IMR-90 (cell line): ENCODE results near the gene CEMP1. TPM values are rescaled to one million over a fixed set of nuclear protein-coding genes. Genes with fewer than 3 reads are reported as not detected.
A peak's percentile ranks its signal among the peaks of the same experiment; 100 is the strongest.

Experiments
- ATAC-seq: fragments of 200-7000 bp; cut with Tn5 transposase; 2 replicates; pipeline ENCODE4 v1.9.1; 2020; ENCODE audit warnings: low read depth, mild to moderate bottlenecking, moderate library complexity
- BruUV-seq: library from RNA; stranded (reverse); fragments of 400-500 nt; replicated peaks from 2 replicates; lab custom pipeline; 2021; lab: Mats Ljungman, UMichigan
- CTCF ChIA-PET: fragments of 300-600 bp; formaldehyde crosslinking; extraction: SDS; loops from one replicate; lab custom pipeline; 2021; ENCODE audit warnings: antibody characterized with exemption; lab: Yijun Ruan, JAX
- POLR2A ChIA-PET: fragments of 300-600 bp; sonication (Branson Sonifier 250); formaldehyde crosslinking; loops from one replicate; lab custom pipeline; 2022; ENCODE audit warnings: antibody characterized with exemption; ENCODE audit not compliant: unreplicated experiment; lab: Charles Lee
- DNase-seq: peaks from one replicate; pipeline ENCODE4 v3.0.0; 2013
- H2AFZ ChIP-seq: replicated peaks from 2 replicates; pipeline ENCODE3; 2013; ENCODE audit warnings: low read length, mild to moderate bottlenecking; ENCODE audit not compliant: poor library complexity
- H2AK5ac ChIP-seq: 2 replicates; pipeline ENCODE4 v1.6.1; 2013; ENCODE audit warnings: low read depth, low read length, inconsistent platforms
- H2AK9ac ChIP-seq: replicated peaks from 2 replicates; pipeline ENCODE3; 2013; ENCODE audit warnings: mild to moderate bottlenecking, low read depth, low read length, moderate library complexity; ENCODE audit not compliant: poor library complexity
- H2BK120ac ChIP-seq: 2 replicates; pipeline ENCODE4 v1.6.1; 2013; ENCODE audit warnings: low read depth, low read length, inconsistent platforms
- H2BK15ac ChIP-seq: 3 replicates; pipeline ENCODE4 v1.6.1; 2013; ENCODE audit warnings: low read depth, low read length, inconsistent platforms
- H2BK20ac ChIP-seq: 2 replicates; pipeline ENCODE4 v1.6.1; 2013; ENCODE audit warnings: low read depth, mild to moderate bottlenecking, inconsistent platforms, low read length, moderate library complexity
- H2BK5ac ChIP-seq: 2 replicates; pipeline ENCODE4 v1.6.1; 2013; ENCODE audit warnings: mild to moderate bottlenecking, low read depth, low read length, inconsistent platforms; ENCODE audit not compliant: poor library complexity, severe bottlenecking
- H3K14ac ChIP-seq: replicated peaks from 2 replicates; pipeline ENCODE4 v1.6.1; 2013; ENCODE audit warnings: low read depth, low read length, inconsistent platforms
- H3K18ac ChIP-seq: 2 replicates; pipeline ENCODE4 v1.6.1; 2013; ENCODE audit warnings: low read depth, low read length, control low read depth
- H3K23ac ChIP-seq: 2 replicates; pipeline ENCODE4 v1.6.1; 2013; ENCODE audit warnings: low read depth, low read length, inconsistent platforms
- H3K27ac ChIP-seq: 2 replicates; pipeline ENCODE4 v1.5.1; 2013; ENCODE audit warnings: mild to moderate bottlenecking, control low read depth, low read length; ENCODE audit not compliant: insufficient read depth
- H3K27me3 ChIP-seq: 2 replicates; pipeline ENCODE4 v1.6.1; 2013; ENCODE audit warnings: low read length; ENCODE audit not compliant: control insufficient read depth, insufficient read depth
- H3K36me3 ChIP-seq: 2 replicates; pipeline ENCODE4 v1.6.1; 2013; ENCODE audit warnings: low read length, mixed read lengths; ENCODE audit not compliant: control insufficient read depth, insufficient read depth
- H3K4ac ChIP-seq: 2 replicates; pipeline ENCODE4 v1.6.1; 2013; ENCODE audit warnings: low read depth, low read length, inconsistent platforms
- H3K4me1 ChIP-seq: 2 replicates; pipeline ENCODE4 v1.6.1; 2013; ENCODE audit warnings: low read length, mixed read lengths; ENCODE audit not compliant: control insufficient read depth, insufficient read depth
- H3K4me2 ChIP-seq: 2 replicates; pipeline ENCODE4 v1.6.1; 2013; ENCODE audit warnings: low read depth, mild to moderate bottlenecking, control low read depth, low read length, moderate library complexity
- H3K4me3 ChIP-seq: 2 replicates; pipeline ENCODE4 v1.5.1; 2013; ENCODE audit warnings: low read depth, mild to moderate bottlenecking, control low read depth, low read length, moderate library complexity; ENCODE audit not compliant: insufficient read depth
- H3K56ac ChIP-seq: 2 replicates; pipeline ENCODE4 v1.6.1; 2013; ENCODE audit warnings: low read length, inconsistent platforms; ENCODE audit not compliant: insufficient read depth; ENCODE audit errors: extremely low read depth
- H3K79me1 ChIP-seq, 2 experiments: 2 replicates each; pipeline ENCODE4 v1.6.1; 2013; ENCODE audit warnings: low read length in 2 of 2, inconsistent platforms in 1 of 2, low read depth in 1 of 2
- H3K9ac ChIP-seq: 2 replicates; pipeline ENCODE4 v1.6.1; 2013; ENCODE audit warnings: low read depth, low read length, control low read depth
- H3K9me1 ChIP-seq: 2 replicates; pipeline ENCODE4 v1.6.1; 2013; ENCODE audit warnings: low read length, inconsistent platforms; ENCODE audit not compliant: insufficient read depth
- H3K9me3 ChIP-seq: 2 replicates; pipeline ENCODE4 v1.6.1; 2013; ENCODE audit warnings: low read length; ENCODE audit not compliant: control insufficient read depth, insufficient read depth
- H4K20me1 ChIP-seq: 2 replicates; pipeline ENCODE4 v1.6.1; 2013; ENCODE audit warnings: low read length, inconsistent platforms; ENCODE audit not compliant: insufficient read depth
- H4K5ac ChIP-seq: 2 replicates; pipeline ENCODE4 v1.6.1; 2013; ENCODE audit warnings: mild to moderate bottlenecking, low read depth, low read length, control low read depth
- H4K8ac ChIP-seq, 2 experiments: 2 replicates each; pipeline ENCODE4 v1.6.1; 2013; ENCODE audit warnings: low read depth in 2 of 2, low read length in 2 of 2, control low read depth in 1 of 2, inconsistent platforms in 1 of 2
- H4K91ac ChIP-seq: 2 replicates; pipeline ENCODE4 v1.6.1; 2013; ENCODE audit warnings: low read depth, low read length, inconsistent platforms; ENCODE audit not compliant: insufficient read depth
- CEBPB ChIP-seq: IDR thresholded peaks from 2 replicates; pipeline ENCODE4 v1.6.1; 2012; ENCODE audit warnings: low read depth, low read length, improper control_type of control experiment
- CHD1 ChIP-seq: IDR thresholded peaks from 2 replicates; pipeline ENCODE4 v1.6.1; 2012; ENCODE audit warnings: low read depth, low read length, improper control_type of control experiment
- CTCF ChIP-seq: conservative IDR thresholded peaks from 2 replicates; pipeline ENCODE4 v1.5.1; 2012; ENCODE audit warnings: mild to moderate bottlenecking, low read depth, low read length, improper control_type of control experiment
- ELK1 ChIP-seq: fragments of 150-350 bp; IDR thresholded peaks from 2 replicates; pipeline ENCODE4 v1.6.1; 2016; ENCODE audit warnings: low read depth, mild to moderate bottlenecking, low read length, moderate library complexity, borderline replicate concordance
- FOS ChIP-seq: fragments of 150-350 bp; IDR thresholded peaks from 2 replicates; pipeline ENCODE4 v1.6.1; 2016; ENCODE audit warnings: low read depth, low read length
- MAFK ChIP-seq: IDR thresholded peaks from 2 replicates; pipeline ENCODE4 v1.6.1; 2012; ENCODE audit warnings: low read depth, low read length, improper control_type of control experiment
- MAZ ChIP-seq: IDR thresholded peaks from 2 replicates; pipeline ENCODE4 v1.6.1; 2012; ENCODE audit warnings: low read depth, mild to moderate bottlenecking, low read length, improper control_type of control experiment, moderate library complexity, borderline replicate concordance
- MXI1 ChIP-seq: IDR thresholded peaks from 2 replicates; pipeline ENCODE4 v1.6.1; 2012; ENCODE audit warnings: low read depth, mild to moderate bottlenecking, low read length, moderate library complexity, borderline replicate concordance
- NFE2L2 ChIP-seq: fragments of 150-350 bp; IDR thresholded peaks from 2 replicates; pipeline ENCODE4 v1.6.1; 2016; ENCODE audit warnings: low read depth, mild to moderate bottlenecking, low read length
- POLR2A ChIP-seq: IDR thresholded peaks from 2 replicates; pipeline ENCODE4 v1.6.1; 2012; ENCODE audit warnings: mild to moderate bottlenecking, low read depth, low read length
- RAD21 ChIP-seq: IDR thresholded peaks from 2 replicates; pipeline ENCODE4 v1.6.1; 2012; ENCODE audit warnings: low read length, improper control_type of control experiment
- RCOR1 ChIP-seq: IDR thresholded peaks from 2 replicates; pipeline ENCODE4 v1.6.1; 2012; ENCODE audit warnings: mild to moderate bottlenecking, low read length, improper control_type of control experiment; ENCODE audit not compliant: insufficient replicate concordance
- RFX5 ChIP-seq: IDR thresholded peaks from 2 replicates; pipeline ENCODE4 v1.8.0; 2012; ENCODE audit warnings: low read depth, mild to moderate bottlenecking, low read length, moderate library complexity
- SMC3 ChIP-seq: fragments of 150-350 bp; IDR thresholded peaks from 2 replicates; pipeline ENCODE4 v1.6.1; 2016; ENCODE audit warnings: low read depth, mild to moderate bottlenecking, antibody characterized with exemption, low read length, moderate library complexity
- USF2 ChIP-seq: fragments of 150-350 bp; IDR thresholded peaks from 2 replicates; pipeline ENCODE4 v1.6.1; 2017; ENCODE audit warnings: mild to moderate bottlenecking, antibody characterized with exemption, low read length, low read depth
- WGBS, 2 experiments: methylation state at CpG; one replicate each; pipeline versions ENCODE4 v1.1.5 to v1.1.7; 2013; ENCODE audit warnings: missing lambda C conversion rate in 2 of 2; ENCODE audit not compliant: insufficient read length in 1 of 2; ENCODE audit errors: extremely low coverage in 2 of 2; 5-methylcytosine and 5-hydroxymethylcytosine counted together
- dilution Hi-C: fragments of 300-500 bp; cut with HindIII; formaldehyde crosslinking; loops from one replicate; pipeline ENCODE4 v1.14.3; 2018; ENCODE audit warnings: low sequenced_read_pairs; ENCODE audit not compliant: unreplicated experiment
- in situ Hi-C: fragments of 300-500 bp; cut with MboI; formaldehyde crosslinking; loops from 3 replicates; pipeline ENCODE4 v1.14.3; 2019; ENCODE audit warnings: low sequenced_read_pairs, inconsistent platforms, mixed read lengths
- intact Hi-C: fragments of 100-400 bp; cut with micrococcal nuclease; formaldehyde crosslinking; loops from 2 replicates; pipeline ENCODE4 v1.10.0; 2022
- polyA plus RNA-seq, 3 experiments: library from polyadenylated mRNA; depleted of rRNA; stranded (reverse); fragments of >200 nt; gene quantifications; 2 replicates each; pipeline ENCODE4 v1.2.3, GENCODE V29; 2012; ENCODE audit warnings: low replicate concordance in 1 of 3
- total RNA-seq: library from RNA; depleted of rRNA; stranded (reverse); fragments of >200 nt; gene quantifications from 2 replicates; pipeline ENCODE4 v1.2.3, GENCODE V29; 2012

Gene CEMP1
- total and polyA plus RNA-seq, 2 of the 4 experiments (the other 2 are of a cell fraction), result not detected

GRCh38 chr16:2512735-2513404 lies 18.3 kb downstream of the CEMP1 start:
- 50% methylated on average over 10 of the region's 15 CpGs; no CpG with 5 or more reads in 1 of the 2 experiments for WGBS, 2 experiments
- TF ChIP-seq FOS, result no peak
- no peak for TF ChIP-seq CTCF
- no peak for TF ChIP-seq NFE2L2
- TF ChIP-seq POLR2A, result no peak
- TF ChIP-seq RCOR1, result no peak
- TF ChIP-seq RFX5, result no peak
- TF ChIP-seq USF2, result no peak
- TF ChIP-seq MAZ, result no peak
- TF ChIP-seq SMC3, result no peak
- TF ChIP-seq ELK1, result no peak
- no peak for TF ChIP-seq RAD21
- TF ChIP-seq MXI1, result no peak
- TF ChIP-seq CEBPB, result no peak
- TF ChIP-seq MAFK, result no peak
- no peak for TF ChIP-seq CHD1

More at GRCh38 chr16:2512735-2513404, 18.3 kb downstream of the CEMP1 start:
- H3K4me3 ChIP-seq, result peak overlapping the region; percentile 93
- peak overlapping the region; percentile 71 for H2AK9ac ChIP-seq
- 0 out of 2 replicates have a peak overlapping the region, but pooled peaks have one; percentile 52 for H3K14ac ChIP-seq
- peaks cover 0 to 35% of the 10 kb centered on the region in 2 experiments; a peak in 2 of 4 replicates for H3K79me1 ChIP-seq
- peak overlapping the region; percentile 40; the same call in 1 of the 2 replicates for H2AK5ac ChIP-seq
- no peak overlapping the region for H3K9ac ChIP-seq
- in situ Hi-C loops (no loop called here), intact Hi-C loops (no loop called here), dilution Hi-C loops (no loop called here)
- H2BK20ac ChIP-seq, result no peak overlapping the region
- CTCF ChIA-PET, result no interaction called here
- no peaks in the 10 kb centered on the region for H3K36me3 ChIP-seq
- no peak overlapping the region for H3K18ac ChIP-seq
- H2BK15ac ChIP-seq, result no peak overlapping the region
- ATAC-seq (no peak), DNase-seq (no peak)
- peak overlapping the region; percentile 94 for H2AFZ ChIP-seq
- no peak overlapping the region for H2BK120ac ChIP-seq
- peak overlapping the region; percentile 72 to 74 for H4K8ac ChIP-seq
- POLR2A ChIA-PET, result no interaction called here
- H3K27me3 ChIP-seq, result no peaks in the 10 kb centered on the region
- no peak overlapping the region for H3K56ac ChIP-seq
- peaks cover 19% of the 10 kb centered on the region for H3K9me1 ChIP-seq
- H3K4me2 ChIP-seq, result peak overlapping the region; percentile 72
- peak overlapping the region; percentile 40; the same call in 1 of the 2 replicates for H3K4ac ChIP-seq
- H3K23ac ChIP-seq, result no peak overlapping the region
- peaks cover 16% of the 10 kb centered on the region for H3K4me1 ChIP-seq
- no peak overlapping the region for H2BK5ac ChIP-seq
- no peak overlapping the region for H4K91ac ChIP-seq
- peaks cover 35% of the 10 kb centered on the region for H4K20me1 ChIP-seq
- H4K5ac ChIP-seq, result peak overlapping the region; percentile 24; the same call in 1 of the 2 replicates
- H3K9me3 ChIP-seq, result no peaks in the 10 kb centered on the region
- no peak overlapping the region for H3K27ac ChIP-seq
- no TSS peak for BruUV-seq
